K562 (cell line): ENCODE results near the gene KRT77. TPM values are rescaled to one million over a fixed set of nuclear protein-coding genes. Genes with fewer than 3 reads are reported as not detected.

ENCODE experiments used
- ADNP ChIP-seq: fragments of 200-800 bp; sonication (Bioruptor generic); IDR thresholded peaks from 2 replicates; pipeline ENCODE4 v1.6.1; 2016; ENCODE audit warnings: missing genetic modification characterization, missing compliant biosample characterization
- CHD2 ChIP-seq: IDR thresholded peaks from 2 replicates; pipeline ENCODE4 v1.6.1; 2011; ENCODE audit warnings: low read depth, low read length
- EP300 ChIP-seq: IDR thresholded peaks from 2 replicates; pipeline ENCODE4 v1.6.1; 2012; ENCODE audit warnings: low read length, improper control_type of control experiment
- FOXA3 ChIP-seq, 2 experiments: fragments of 450-650 bp in 1 of 2; sonication (generic) in 1 of 2; formaldehyde crosslinking; IDR thresholded peaks in 1 of 2; conservative IDR thresholded peaks in 1 of 2; 2 replicates each; pipeline versions ENCODE4 v1.4.0 to v1.8.0; 2020 to 2022; ENCODE audit warnings: mild to moderate bottlenecking in 2 of 2, missing genetic modification reagents in 1 of 2
- FOXK2 ChIP-seq, 2 experiments: fragments of 450-650 bp; IDR thresholded peaks in 1 of 2; conservative IDR thresholded peaks in 1 of 2; 2 replicates each; pipeline ENCODE4 v1.6.1; 2016; ENCODE audit warnings: low read depth in 2 of 2, mild to moderate bottlenecking in 1 of 2
- GABPB1 ChIP-seq: sonication (generic); formaldehyde crosslinking; IDR thresholded peaks from 2 replicates; pipeline ENCODE4 v1.8.0; 2022; ENCODE audit warnings: mild to moderate bottlenecking, missing genetic modification reagents
- HNRNPLL ChIP-seq: fragments of 200-400 bp; formaldehyde crosslinking; IDR thresholded peaks from 2 replicates; pipeline ENCODE4 v1.6.1; 2017; ENCODE audit warnings: low read length, low read depth, mild to moderate bottlenecking; ENCODE audit not compliant: poor library complexity, severe bottlenecking
- MCM2 ChIP-seq: fragments of 450-650 bp; IDR thresholded peaks from 2 replicates; pipeline ENCODE4 v1.6.1; 2017; ENCODE audit warnings: low read depth, mild to moderate bottlenecking
- MCM7 ChIP-seq, 2 experiments: fragments of 450-650 bp; IDR thresholded peaks; 2 replicates each; pipeline ENCODE4 v1.6.1; 2016 to 2018
- PML ChIP-seq: IDR thresholded peaks from 2 replicates; pipeline ENCODE4 v1.6.1; 2012; ENCODE audit warnings: low read length, inconsistent platforms
- TFAM ChIP-seq: fragments of 250-450 bp; sonication (Bioruptor Pico); conservative IDR thresholded peaks from 2 replicates; pipeline ENCODE4 v1.5.0; 2021; ENCODE audit warnings: mild to moderate bottlenecking, moderate library complexity
- ZNF239 ChIP-seq: fragments of 250-450 bp; sonication (Bioruptor Pico); IDR thresholded peaks from 2 replicates; pipeline ENCODE4 v1.4.0; 2020; ENCODE audit warnings: mild to moderate bottlenecking
- ZNF696 ChIP-seq: fragments of 250-450 bp; sonication (Bioruptor Pico); conservative IDR thresholded peaks from 2 replicates; pipeline ENCODE4 v1.4.0; 2020; ENCODE audit warnings: mild to moderate bottlenecking, moderate library complexity
- polyA plus RNA-seq, 8 experiments: library from polyadenylated mRNA; depleted of rRNA in 4 of 8; stranded (reverse) in 5 of 8; unstranded in 3 of 8; fragments of >200 nt; fragmentation: Nextera tagmentation in 2 of 8; fragmentation: Illumina TruSeq in 1 of 8; extraction: Ambion mirVana in 2 of 8; extraction: Trizol in 1 of 8; gene quantifications; 2 replicates each; pipeline versions ENCODE4 v1.2.1 to v1.2.3, GENCODE V29; 2011 to 2014; ENCODE audit warnings: inconsistent platforms in 1 of 8, missing spikeins in 1 of 8
- total RNA-seq, 7 experiments: library from RNA; depleted of rRNA in 6 of 7; stranded (reverse); fragments of >200 nt in 6 of 7; fragmentation: Illumina TruSeq in 2 of 7; extraction: Trizol in 2 of 7; gene quantifications; 2 replicates each; pipeline versions ENCODE4 v1.2.1 to v1.2.3, GENCODE V29; 2011 to 2021; ENCODE audit warnings: low replicate concordance in 1 of 7
- TF ChIP-seq, protein P1 (sequence below): sonication (generic); formaldehyde crosslinking; IDR thresholded peaks from 2 replicates; pipeline ENCODE4 v1.8.0; 2023; ENCODE audit warnings: mild to moderate bottlenecking, missing genetic modification reagents
- TF ChIP-seq, protein P2 (sequence below): fragments of 250-450 bp; sonication (Bioruptor Pico); IDR thresholded peaks from 2 replicates; pipeline ENCODE4 v1.4.0; 2020; ENCODE audit warnings: mild to moderate bottlenecking, moderate library complexity, borderline replicate concordance
- TF ChIP-seq, protein P3 (sequence below): sonication (generic); formaldehyde crosslinking; IDR thresholded peaks from 2 replicates; pipeline ENCODE4 v1.8.0; 2022; ENCODE audit warnings: missing genetic modification reagents, mild to moderate bottlenecking, borderline replicate concordance
- TF ChIP-seq, protein P4 (sequence below): fragments of 450-650 bp; formaldehyde crosslinking; IDR thresholded peaks from 2 replicates; pipeline ENCODE4 v1.4.0; 2020; ENCODE audit warnings: mild to moderate bottlenecking

Gene KRT77
- total and polyA plus RNA-seq, 9 of the 15 experiments (the other 6 are each of a cell fraction or from before 2014, with no cell fraction given): not detected

DNA sequence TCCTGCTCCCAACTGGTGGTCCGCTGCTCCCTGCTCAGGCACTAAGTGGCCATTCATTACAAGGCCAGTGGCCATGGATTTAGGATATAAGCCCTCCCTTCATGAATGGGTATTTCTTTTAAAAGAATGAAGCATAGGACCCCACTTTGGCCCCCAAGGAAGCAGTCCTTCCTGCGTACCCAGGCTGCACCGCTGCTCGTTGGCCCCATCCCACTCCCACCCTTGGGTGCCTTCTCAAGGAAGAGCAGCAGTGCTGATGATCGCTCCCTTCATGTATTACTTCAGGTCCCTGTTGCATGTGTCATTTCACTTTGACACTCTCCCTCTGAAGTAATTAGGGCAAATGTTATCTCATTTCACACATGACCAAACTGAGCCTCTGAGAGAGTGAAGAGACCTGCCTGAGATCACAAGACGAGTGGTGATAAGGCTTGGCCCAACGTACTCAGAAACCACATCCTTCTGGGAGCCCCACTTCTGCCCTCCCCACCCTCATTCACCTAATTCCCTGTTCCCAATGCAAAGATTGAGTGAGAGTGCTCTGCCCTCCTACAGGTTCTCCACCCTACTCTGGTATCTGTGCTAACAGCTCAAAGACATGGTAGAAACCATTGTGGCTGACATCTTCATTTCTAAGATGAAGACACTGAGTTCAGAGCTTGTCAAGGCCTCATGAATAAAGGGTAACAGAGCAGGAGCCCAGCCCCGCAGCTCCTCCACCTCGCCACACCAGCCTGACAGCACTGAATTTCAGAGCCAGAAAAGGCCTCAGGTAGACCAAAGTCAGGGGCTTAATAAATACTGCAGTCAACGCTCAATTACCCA is 41.0 kb downstream of the KRT77 start (continued):
- TF ChIP-seq, protein P1, sequence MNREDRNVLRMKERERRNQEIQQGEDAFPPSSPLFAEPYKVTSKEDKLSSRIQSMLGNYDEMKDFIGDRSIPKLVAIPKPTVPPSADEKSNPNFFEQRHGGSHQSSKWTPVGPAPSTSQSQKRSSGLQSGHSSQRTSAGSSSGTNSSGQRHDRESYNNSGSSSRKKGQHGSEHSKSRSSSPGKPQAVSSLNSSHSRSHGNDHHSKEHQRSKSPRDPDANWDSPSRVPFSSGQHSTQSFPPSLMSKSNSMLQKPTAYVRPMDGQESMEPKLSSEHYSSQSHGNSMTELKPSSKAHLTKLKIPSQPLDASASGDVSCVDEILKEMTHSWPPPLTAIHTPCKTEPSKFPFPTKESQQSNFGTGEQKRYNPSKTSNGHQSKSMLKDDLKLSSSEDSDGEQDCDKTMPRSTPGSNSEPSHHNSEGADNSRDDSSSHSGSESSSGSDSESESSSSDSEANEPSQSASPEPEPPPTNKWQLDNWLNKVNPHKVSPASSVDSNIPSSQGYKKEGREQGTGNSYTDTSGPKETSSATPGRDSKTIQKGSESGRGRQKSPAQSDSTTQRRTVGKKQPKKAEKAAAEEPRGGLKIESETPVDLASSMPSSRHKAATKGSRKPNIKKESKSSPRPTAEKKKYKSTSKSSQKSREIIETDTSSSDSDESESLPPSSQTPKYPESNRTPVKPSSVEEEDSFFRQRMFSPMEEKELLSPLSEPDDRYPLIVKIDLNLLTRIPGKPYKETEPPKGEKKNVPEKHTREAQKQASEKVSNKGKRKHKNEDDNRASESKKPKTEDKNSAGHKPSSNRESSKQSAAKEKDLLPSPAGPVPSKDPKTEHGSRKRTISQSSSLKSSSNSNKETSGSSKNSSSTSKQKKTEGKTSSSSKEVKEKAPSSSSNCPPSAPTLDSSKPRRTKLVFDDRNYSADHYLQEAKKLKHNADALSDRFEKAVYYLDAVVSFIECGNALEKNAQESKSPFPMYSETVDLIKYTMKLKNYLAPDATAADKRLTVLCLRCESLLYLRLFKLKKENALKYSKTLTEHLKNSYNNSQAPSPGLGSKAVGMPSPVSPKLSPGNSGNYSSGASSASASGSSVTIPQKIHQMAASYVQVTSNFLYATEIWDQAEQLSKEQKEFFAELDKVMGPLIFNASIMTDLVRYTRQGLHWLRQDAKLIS (CRISPR knock-in tag): no peak
- TF ChIP-seq, protein P2, sequence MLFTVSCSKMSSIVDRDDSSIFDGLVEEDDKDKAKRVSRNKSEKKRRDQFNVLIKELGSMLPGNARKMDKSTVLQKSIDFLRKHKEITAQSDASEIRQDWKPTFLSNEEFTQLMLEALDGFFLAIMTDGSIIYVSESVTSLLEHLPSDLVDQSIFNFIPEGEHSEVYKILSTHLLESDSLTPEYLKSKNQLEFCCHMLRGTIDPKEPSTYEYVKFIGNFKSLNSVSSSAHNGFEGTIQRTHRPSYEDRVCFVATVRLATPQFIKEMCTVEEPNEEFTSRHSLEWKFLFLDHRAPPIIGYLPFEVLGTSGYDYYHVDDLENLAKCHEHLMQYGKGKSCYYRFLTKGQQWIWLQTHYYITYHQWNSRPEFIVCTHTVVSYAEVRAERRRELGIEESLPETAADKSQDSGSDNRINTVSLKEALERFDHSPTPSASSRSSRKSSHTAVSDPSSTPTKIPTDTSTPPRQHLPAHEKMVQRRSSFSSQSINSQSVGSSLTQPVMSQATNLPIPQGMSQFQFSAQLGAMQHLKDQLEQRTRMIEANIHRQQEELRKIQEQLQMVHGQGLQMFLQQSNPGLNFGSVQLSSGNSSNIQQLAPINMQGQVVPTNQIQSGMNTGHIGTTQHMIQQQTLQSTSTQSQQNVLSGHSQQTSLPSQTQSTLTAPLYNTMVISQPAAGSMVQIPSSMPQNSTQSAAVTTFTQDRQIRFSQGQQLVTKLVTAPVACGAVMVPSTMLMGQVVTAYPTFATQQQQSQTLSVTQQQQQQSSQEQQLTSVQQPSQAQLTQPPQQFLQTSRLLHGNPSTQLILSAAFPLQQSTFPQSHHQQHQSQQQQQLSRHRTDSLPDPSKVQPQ (CRISPR knock-in tag): no peak
- TF ChIP-seq, protein P3, sequence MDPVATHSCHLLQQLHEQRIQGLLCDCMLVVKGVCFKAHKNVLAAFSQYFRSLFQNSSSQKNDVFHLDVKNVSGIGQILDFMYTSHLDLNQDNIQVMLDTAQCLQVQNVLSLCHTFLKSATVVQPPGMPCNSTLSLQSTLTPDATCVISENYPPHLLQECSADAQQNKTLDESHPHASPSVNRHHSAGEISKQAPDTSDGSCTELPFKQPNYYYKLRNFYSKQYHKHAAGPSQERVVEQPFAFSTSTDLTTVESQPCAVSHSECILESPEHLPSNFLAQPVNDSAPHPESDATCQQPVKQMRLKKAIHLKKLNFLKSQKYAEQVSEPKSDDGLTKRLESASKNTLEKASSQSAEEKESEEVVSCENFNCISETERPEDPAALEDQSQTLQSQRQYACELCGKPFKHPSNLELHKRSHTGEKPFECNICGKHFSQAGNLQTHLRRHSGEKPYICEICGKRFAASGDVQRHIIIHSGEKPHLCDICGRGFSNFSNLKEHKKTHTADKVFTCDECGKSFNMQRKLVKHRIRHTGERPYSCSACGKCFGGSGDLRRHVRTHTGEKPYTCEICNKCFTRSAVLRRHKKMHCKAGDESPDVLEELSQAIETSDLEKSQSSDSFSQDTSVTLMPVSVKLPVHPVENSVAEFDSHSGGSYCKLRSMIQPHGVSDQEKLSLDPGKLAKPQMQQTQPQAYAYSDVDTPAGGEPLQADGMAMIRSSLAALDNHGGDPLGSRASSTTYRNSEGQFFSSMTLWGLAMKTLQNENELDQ (CRISPR knock-in tag): no peak
- TF ChIP-seq, protein P4, sequence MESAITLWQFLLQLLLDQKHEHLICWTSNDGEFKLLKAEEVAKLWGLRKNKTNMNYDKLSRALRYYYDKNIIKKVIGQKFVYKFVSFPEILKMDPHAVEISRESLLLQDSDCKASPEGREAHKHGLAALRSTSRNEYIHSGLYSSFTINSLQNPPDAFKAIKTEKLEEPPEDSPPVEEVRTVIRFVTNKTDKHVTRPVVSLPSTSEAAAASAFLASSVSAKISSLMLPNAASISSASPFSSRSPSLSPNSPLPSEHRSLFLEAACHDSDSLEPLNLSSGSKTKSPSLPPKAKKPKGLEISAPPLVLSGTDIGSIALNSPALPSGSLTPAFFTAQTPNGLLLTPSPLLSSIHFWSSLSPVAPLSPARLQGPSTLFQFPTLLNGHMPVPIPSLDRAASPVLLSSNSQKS (CRISPR knock-in tag): peak; percentile 25; the same call in 1 of the 2 replicates
- TF ChIP-seq FOXK2 (conservative IDR thresholded peaks at IDR 0.05 in 1 of 2, IDR thresholded peaks at IDR 0.05 in 1 of 2; ENCODE audit: low read depth in 2 of 2) (peak; percentile 75 to 77; a peak in 3 of 4 replicates), TFAM (CRISPR knock-in tag) (no peak), HNRNPLL (no peak), MCM7 (IDR thresholded peaks at IDR 0.05) (no peak), GABPB1 (CRISPR knock-in tag) (peak; percentile 59; the same call in 1 of the 2 replicates), PML (peak; percentile 97), EP300 (peak; percentile 100), ADNP (tag) (peak; percentile 46), FOXA3 (CRISPR knock-in tag; conservative IDR thresholded peaks at IDR 0.05 in 1 of 2, IDR thresholded peaks at IDR 0.05 in 1 of 2) (peak; percentile 90 to 94), ZNF239 (peak; percentile 74), MCM2 (no peak), CHD2 (no peak), ZNF696 (CRISPR knock-in tag) (no peak)
